UCSD-AML1 (cell line): ENCODE results near the gene HMX1.

ENCODE experiments used
- DNase-seq: peaks from one replicate; lab custom pipeline; 2025; ENCODE audit not compliant: unreplicated experiment; lab: John Stamatoyannopoulos, UW

The HMX1 gene

DNA sequence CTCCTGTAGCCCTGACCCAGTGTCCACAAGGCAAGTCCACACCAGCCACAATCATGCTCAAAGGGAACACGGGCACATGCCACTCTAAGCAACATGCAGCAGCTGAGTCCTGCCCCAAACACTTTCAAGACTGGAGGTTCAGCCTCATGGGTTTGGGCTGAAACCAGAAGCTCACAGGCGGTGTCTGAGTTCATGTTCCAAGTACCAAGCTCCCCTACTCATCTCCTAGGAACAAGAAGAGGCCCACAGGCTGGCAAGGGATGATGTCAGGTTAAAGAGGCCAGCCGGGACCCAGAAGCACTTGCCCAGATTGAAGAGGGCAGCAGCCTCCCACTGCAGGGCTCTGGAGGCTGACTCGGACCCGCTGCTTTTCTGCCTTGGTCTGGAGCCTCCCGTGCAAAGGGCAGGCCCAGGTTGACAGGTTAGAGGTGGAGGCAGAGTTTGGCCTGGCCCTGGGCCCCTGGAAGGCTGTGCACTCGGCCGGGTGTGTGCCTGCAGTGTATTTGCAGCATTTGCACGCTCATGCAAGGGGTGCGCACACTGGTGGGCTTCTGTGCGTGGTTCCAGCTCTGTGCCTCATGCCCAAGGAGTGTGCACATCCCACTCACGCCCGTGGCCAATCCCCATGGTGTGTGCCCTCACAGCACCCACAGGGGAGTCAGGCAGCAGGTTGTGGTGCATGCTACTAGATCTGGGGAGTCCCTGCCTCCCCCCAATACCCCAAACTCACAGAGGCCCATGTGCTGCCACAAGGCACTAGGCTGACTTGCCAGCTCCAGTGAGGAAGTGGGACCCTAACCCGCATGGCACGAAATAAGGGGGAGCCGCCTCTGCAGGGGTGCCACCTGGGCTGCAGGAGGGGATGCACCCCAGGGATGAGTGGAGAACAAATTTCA lies 2.4 kb downstream of the HMX1 start:
- no peak for DNase-seq

- no peak for DNase-seq
These were observed 3.2 kb downstream of the HMX1 start for GRCh38 chr4:8868321-8869001.

DNA sequence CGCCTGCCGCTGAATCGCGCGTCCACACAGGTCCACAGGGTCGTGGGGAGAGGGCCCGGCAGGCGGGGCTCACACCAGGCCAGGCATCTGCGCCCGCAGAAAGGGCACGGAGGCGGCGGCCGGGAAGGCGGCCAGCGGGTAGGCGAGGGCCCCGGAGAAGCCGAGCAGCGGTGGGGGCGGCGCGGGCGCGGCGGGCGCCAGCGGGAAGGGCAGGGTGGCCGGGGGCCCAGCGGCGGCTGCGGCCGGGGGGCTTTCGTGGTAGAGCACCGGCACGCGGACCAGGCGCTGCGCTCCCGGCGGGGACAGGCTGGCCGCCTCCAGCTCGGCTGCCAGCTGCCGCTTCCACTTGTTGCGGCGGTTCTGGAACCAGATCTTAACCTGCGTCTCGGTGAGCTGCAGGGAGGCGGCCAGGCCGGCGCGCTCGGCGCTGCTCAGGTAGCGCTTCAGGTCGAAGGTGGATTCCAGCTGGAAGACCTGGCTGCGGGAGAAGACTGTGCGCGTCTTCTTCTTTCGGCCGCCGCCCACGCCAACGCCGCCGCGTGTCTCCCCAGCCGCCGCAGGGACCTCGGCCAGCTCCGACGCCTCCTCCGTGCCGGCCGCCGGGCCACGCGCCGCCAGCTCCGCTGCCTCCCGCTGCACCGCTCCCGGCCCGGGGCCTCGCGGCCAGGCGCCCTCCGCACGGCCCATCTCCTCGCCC lies 3.9 kb downstream of the HMX1 start:
- no peak for DNase-seq

DNA sequence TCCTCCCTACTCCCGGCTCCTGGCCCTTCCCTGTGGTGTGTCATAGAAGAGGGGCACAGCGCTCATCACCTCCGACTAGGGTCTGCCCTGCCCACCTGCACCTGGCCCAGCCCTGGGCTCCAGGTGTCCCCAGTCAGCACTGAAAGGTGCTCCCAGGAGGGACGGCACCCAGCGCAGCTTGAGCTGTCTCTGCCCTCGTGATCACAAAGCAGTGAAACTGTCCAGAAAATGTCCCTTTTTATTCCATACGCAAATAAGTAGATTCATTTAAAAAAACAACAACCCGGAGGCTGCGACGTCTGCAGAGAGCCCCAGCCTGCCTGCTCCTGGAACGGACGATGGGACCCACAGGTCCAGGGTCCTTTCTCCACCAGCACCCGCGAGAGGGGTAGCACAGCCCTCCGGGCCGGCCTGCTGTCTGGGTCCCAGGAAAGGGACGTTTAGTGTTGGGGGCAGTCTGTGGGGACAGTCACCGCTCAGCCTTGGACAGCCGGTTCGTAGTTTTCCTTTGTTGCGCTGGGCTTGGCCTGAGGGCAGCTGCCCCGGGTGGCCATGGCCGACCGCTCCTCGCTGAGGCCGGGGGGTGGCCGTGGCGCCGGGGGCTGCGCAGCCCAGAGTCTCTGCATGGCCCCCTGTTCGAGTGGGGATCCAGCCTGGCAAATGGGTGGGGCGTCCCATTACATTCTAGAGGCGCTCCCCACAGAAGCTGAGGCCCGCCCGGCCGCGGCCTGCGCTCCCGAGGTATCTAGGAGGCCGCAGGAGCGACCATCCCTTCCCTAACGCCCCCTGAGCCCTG lies 4.6 kb downstream of the HMX1 start:
- DNase-seq: no peak

- no peak for DNase-seq
These were observed 5.2 kb downstream of the HMX1 start for GRCh38 chr4:8866421-8866820.

- no peak for DNase-seq
These were observed 5.8 kb downstream of the HMX1 start for GRCh38 chr4:8865681-8866310.

- no peak for DNase-seq
These were observed 6.5 kb downstream of the HMX1 start for GRCh38 chr4:8864912-8865680.

GRCh38 chr4:8863686-8864682 lies 7.7 kb downstream of the HMX1 start:
- DNase-seq: no peak

- no peak for DNase-seq
These were observed 8.6 kb downstream of the HMX1 start for GRCh38 chr4:8862800-8863685.

GRCh38 chr4:8862334-8862733 lies 9.3 kb downstream of the HMX1 start:
- no peak for DNase-seq

DNA sequence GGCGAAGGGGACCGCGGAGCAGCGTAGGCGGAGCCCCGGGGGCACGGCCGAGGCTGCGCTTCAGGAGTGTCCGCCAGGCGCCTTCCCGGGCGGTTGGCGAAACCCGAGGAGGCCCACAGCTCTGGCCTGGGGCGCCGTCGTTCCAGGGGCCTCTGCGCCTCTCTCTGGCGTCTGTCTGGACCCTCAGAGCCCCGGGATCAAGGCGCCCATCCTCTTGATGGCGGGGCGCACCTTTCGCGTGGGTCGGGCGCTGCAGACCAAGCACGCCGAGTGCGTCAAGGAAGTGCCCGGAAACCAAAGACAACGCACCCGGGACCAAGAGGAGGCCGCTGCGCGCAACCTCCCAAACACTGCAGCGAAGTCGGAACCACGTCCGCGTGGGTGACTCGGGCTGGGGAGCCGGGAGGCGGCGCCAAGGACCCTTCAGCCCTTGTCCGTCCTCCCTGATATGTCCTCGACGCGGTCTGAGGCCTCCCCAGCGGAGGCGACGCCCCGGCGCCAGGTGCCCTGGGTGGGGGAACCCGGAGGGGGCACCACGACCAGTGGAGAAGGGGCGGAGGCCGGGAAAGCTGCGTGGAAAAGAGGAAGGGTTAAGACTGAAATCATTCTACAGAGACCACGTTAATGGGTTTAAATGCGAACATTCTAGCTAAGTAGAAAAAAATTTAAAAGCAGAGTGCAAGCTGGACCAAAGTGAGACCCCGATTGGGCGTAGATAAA lies 9.9 kb downstream of the HMX1 start:
- DNase-seq: no peak

DNA sequence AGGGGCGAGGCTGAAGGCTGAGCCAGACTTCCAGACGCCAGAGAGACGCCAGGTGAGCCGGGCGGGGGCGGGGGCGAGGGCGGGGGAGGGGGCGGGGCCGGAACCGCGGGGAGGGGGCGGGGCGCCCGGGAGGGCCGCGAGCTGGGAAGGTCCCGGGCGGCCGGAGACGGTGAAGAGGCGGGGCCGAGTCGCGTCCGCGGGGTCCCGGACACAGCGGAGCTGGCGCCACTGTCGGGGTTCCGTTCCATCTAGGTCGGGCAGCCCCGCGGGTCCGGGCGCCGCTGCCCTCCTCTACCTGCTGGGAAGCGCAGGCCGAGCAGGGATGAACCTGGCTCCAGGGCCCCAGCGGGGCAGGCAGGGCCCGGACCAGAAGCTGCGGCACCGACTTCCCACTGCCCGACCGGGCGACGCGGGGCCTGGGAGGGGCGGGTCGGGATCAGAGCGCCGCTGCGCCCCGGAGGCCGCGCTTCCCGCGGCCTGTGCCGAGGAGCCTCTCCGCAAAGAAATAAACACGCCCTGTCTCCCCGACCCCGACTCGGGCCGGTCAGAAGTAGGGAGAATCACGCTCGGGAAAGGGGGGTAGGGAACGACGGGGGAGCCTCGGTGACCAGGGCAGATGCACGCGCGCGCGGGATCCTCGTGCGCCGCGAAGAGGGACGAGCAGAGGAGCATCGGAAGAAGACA lies 10.6 kb downstream of the HMX1 start:
- no peak for DNase-seq

DNA sequence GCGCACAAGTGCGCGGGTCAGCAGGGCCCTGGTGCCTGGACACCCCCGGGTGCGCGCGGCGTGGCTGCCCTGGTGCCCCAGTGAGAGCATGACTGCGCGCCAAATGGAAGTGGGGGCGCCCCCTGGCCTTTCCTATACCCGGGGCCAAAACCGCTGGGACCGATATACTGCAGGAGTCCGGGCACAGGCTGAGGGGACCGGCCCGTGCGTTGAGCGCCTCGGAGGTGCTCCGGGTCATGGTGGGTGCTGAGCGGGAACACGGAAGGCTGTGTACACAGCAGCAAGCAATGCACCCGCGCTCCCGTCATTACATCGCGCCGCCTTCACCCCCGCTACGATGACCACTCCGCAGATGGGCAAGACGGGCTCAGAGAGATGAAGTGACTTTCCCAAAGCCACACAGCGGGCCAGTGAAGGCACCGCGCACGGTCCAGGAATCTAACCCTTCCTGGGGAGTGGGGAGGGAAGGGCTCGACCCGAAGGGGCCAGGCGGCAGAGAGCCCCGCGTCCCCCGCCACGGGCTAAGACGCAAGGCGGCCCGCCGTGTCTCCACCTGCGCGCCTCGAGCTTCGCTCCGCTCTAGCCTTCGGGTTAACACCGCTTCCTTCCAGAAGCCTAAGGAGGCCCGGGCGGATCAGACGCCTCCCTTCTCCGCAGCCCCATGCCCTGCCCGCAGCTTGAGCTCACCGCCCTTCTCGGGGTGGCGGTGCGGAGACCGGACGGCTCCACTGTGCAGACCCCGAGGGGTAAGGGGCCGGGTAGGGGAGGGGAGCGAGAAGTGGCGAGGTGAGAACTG lies 11.3 kb downstream of the HMX1 start:
- DNase-seq: no peak

GRCh38 chr4:8859550-8860095 lies 12.0 kb downstream of the HMX1 start:
- no peak for DNase-seq

GRCh38 chr4:8858701-8859210 lies 12.9 kb downstream of the HMX1 start:
- DNase-seq: no peak
